OCI-LY1 (cell line): ENCODE data around the gene FAM83G.
A peak's percentile ranks its signal among the peaks of the same experiment; 100 is the strongest.

ENCODE experiments used
- H2AFZ ChIP-seq: fragments of 200-600 bp; sonication (generic), shearing (Covaris generic); 2 replicates; pipeline ENCODE4 v1.6.0; 2014; ENCODE audit warnings: antibody characterized with exemption, mild to moderate bottlenecking, low read length
- H3F3A ChIP-seq: fragments of 200-600 bp; sonication (generic), shearing (Covaris generic); 2 replicates; pipeline ENCODE4 v1.6.0; 2014; ENCODE audit warnings: mild to moderate bottlenecking, antibody characterized with exemption, low read length, moderate library complexity; ENCODE audit not compliant: insufficient read depth
- H3K27ac ChIP-seq: fragments of 200-600 bp; sonication (generic); 2 replicates; pipeline ENCODE4 v1.5.1; 2014; ENCODE audit warnings: low read length, mixed run types, mild to moderate bottlenecking, low read depth; ENCODE audit not compliant: poor library complexity, severe bottlenecking
- H3K27me3 ChIP-seq: fragments of 200-600 bp; sonication (generic); 2 replicates; pipeline ENCODE4 v1.6.0; 2014; ENCODE audit warnings: antibody characterized with exemption, mild to moderate bottlenecking, low read length, moderate library complexity; ENCODE audit not compliant: insufficient read depth
- H3K36me3 ChIP-seq: fragments of 200-600 bp; sonication (generic); 2 replicates; pipeline ENCODE4 v1.6.1; 2014; ENCODE audit warnings: mild to moderate bottlenecking, antibody characterized with exemption, low read length, moderate library complexity, mixed read lengths; ENCODE audit not compliant: insufficient read depth
- H3K4me1 ChIP-seq: fragments of 200-600 bp; sonication (generic); 2 replicates; pipeline ENCODE4 v1.5.1; 2014; ENCODE audit warnings: mild to moderate bottlenecking, low read length, moderate library complexity; ENCODE audit not compliant: insufficient read depth, severe bottlenecking
- H3K4me2 ChIP-seq: fragments of 200-600 bp; sonication (generic), shearing (Covaris generic); 2 replicates; pipeline ENCODE4 v1.6.1; 2014; ENCODE audit warnings: low read length
- H3K4me3 ChIP-seq: fragments of 200-600 bp; sonication (generic); 2 replicates; pipeline ENCODE4 v1.5.1; 2014; ENCODE audit warnings: low read length, low read depth, mild to moderate bottlenecking, mixed read lengths; ENCODE audit not compliant: poor library complexity, severe bottlenecking
- H3K79me2 ChIP-seq: fragments of 200-600 bp; shearing (Covaris generic); 2 replicates; pipeline ENCODE4 v1.6.1; 2016; ENCODE audit warnings: mixed run types, low read length, mixed read lengths; ENCODE audit not compliant: insufficient read depth
- H3K9ac ChIP-seq: fragments of 200-600 bp; sonication (generic), shearing (Covaris generic); 2 replicates; pipeline ENCODE4 v1.6.1; 2014; ENCODE audit warnings: mild to moderate bottlenecking, low read length, mixed read lengths
- H3K9me2 ChIP-seq: fragments of 200-600 bp; sonication (generic), shearing (Covaris generic); 2 replicates; pipeline ENCODE4 v1.6.1; 2014; ENCODE audit warnings: low read depth, mild to moderate bottlenecking, low read length, mixed read lengths
- H3K9me3 ChIP-seq: fragments of 200-600 bp; shearing (Covaris generic); 2 replicates; pipeline ENCODE4 v1.6.1; 2014; ENCODE audit warnings: low read length, mixed read lengths
- H4K20me1 ChIP-seq: fragments of 200-600 bp; sonication (generic), shearing (Covaris generic); 2 replicates; pipeline ENCODE4 v1.6.0; 2016; ENCODE audit warnings: mild to moderate bottlenecking, low read length; ENCODE audit not compliant: insufficient read depth
- EZH2 ChIP-seq: fragments of 200-600 bp; sonication (generic), shearing (Covaris generic); IDR thresholded peaks from 2 replicates; pipeline ENCODE4 v1.8.0; 2017; ENCODE audit warnings: borderline replicate concordance, mixed run types, mild to moderate bottlenecking, antibody characterized with exemption, low read length, moderate library complexity, mixed read lengths
- TF ChIP-seq, protein P1 (sequence below): fragments of 200-600 bp; sonication (generic), shearing (Covaris generic); IDR thresholded peaks from 2 replicates; pipeline ENCODE4 v1.5.1; 2017; ENCODE audit warnings: mild to moderate bottlenecking, antibody characterized with exemption, low read length, moderate library complexity, mixed read lengths

Gene FAM83G

DNA sequence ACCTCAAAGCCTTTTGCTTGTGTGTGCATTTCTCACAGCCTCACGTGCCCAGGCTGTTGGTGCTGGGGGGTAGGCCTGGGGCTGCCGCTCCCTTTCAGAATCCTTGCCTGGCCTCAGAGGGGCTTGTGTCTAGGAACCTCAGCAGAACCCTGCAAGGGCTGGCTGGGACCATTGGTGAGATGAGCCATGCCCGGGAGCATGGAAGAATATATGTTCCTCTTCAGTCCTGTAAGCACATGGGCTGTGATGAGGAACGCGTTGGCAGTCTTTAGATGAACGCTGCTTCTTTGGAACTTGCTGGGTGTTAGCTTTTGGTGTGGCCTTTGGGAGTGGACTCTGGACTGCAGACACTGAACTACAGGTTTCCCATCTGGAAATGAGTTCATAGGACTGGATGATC, 84.6 kb downstream of the FAM83G start:
- Histone ChIP-seq H3K27ac (peak overlapping the region; percentile 92), H2AFZ (no peak overlapping the region), H3K9me3 (no peaks in the 10 kb centered on the region), H3K9ac (peak overlapping the region; percentile 2; the same call in 1 of the 2 replicates), H4K20me1 (no peaks in the 10 kb centered on the region), H3K4me2 (peak overlapping the region; percentile 6; the same call in 1 of the 2 replicates), H3K27me3 (no peaks in the 10 kb centered on the region), H3K4me3 (no peak overlapping the region), H3F3A (no peaks in the 10 kb centered on the region), H3K9me2 (no peaks in the 10 kb centered on the region), H3K79me2 (no peaks in the 10 kb centered on the region), H3K36me3 (peaks cover 45% of the 10 kb centered on the region), H3K4me1 (peaks cover 53% of the 10 kb centered on the region)
- TF ChIP-seq, protein P1, sequence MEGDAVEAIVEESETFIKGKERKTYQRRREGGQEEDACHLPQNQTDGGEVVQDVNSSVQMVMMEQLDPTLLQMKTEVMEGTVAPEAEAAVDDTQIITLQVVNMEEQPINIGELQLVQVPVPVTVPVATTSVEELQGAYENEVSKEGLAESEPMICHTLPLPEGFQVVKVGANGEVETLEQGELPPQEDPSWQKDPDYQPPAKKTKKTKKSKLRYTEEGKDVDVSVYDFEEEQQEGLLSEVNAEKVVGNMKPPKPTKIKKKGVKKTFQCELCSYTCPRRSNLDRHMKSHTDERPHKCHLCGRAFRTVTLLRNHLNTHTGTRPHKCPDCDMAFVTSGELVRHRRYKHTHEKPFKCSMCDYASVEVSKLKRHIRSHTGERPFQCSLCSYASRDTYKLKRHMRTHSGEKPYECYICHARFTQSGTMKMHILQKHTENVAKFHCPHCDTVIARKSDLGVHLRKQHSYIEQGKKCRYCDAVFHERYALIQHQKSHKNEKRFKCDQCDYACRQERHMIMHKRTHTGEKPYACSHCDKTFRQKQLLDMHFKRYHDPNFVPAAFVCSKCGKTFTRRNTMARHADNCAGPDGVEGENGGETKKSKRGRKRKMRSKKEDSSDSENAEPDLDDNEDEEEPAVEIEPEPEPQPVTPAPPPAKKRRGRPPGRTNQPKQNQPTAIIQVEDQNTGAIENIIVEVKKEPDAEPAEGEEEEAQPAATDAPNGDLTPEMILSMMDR, result no peak
- no peak for TF ChIP-seq EZH2
